Stomach smooth muscle (tissue), 2 donors: Measurements from ENCODE around the gene CSH1.

Source experiments
- H3K27ac ChIP-seq: one replicate; pipeline ENCODE4 v1.7.0; 2013; ENCODE audit warnings: mild to moderate bottlenecking, low read length, inconsistent platforms
- H3K27me3 ChIP-seq, 2 donors: one replicate each; pipeline ENCODE4 v1.7.0; 2013; ENCODE audit warnings: low read length in 2 of 2; ENCODE audit not compliant: insufficient read depth in 2 of 2, control insufficient read depth in 1 of 2
- H3K36me3 ChIP-seq, 2 donors: one replicate each; pipeline ENCODE4 v1.7.0; 2013; ENCODE audit warnings: low read length in 2 of 2; ENCODE audit not compliant: control insufficient read depth in 2 of 2, insufficient read depth in 2 of 2
- H3K4me1 ChIP-seq: one replicate; pipeline ENCODE4 v1.7.0; 2013; ENCODE audit warnings: low read length; ENCODE audit not compliant: control insufficient read depth, insufficient read depth
- H3K4me3 ChIP-seq, 2 donors: one replicate each; pipeline ENCODE4 v1.7.0; 2013; ENCODE audit warnings: low read length in 2 of 2
- H3K9ac ChIP-seq, 2 donors: one replicate each; pipeline ENCODE4 v1.7.0; 2013; ENCODE audit warnings: low read length in 2 of 2, mild to moderate bottlenecking in 1 of 2
- H3K9me3 ChIP-seq, 2 donors: one replicate each; pipeline ENCODE4 v1.7.0; 2013; ENCODE audit warnings: low read length in 2 of 2; ENCODE audit not compliant: control insufficient read depth in 2 of 2
- donor health status: healthy.
- donor health status: Pancreatic carcinoma.

CSH1 gene

DNA sequence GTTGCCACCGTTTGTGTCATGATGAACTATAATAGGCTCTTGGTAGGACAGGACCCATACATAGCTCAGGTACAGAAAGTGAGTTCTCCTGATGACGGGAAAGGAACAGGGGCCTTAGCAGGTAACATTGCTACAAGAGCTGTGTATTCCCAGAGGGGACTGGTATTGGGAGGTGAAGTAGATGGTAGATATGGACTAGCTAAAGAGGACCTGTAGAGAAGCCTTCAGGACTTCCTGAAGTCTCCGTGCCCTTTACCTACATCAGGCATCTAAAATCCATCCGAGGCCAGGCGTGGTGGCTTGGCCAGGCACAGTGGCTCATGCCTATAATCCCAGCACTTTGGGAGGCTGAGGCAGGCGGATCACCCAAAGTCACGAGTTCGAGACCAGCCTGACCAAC is 41.2 kb downstream of the CSH1 start:
- Histone ChIP-seq H3K4me1 (no peaks in the 10 kb centered on the region), H3K9me3 (no peaks in the 10 kb centered on the region), H3K36me3 (no peaks in the 10 kb centered on the region), H3K4me3 (no peak overlapping the region), H3K27me3 (peaks cover 0 to 4% of the 10 kb centered on the region in 2 donors), H3K27ac (no peak overlapping the region), H3K9ac (no peak overlapping the region)

GRCh38 chr17:63854709-63855108 is 41.7 kb downstream of the CSH1 start:
- no peaks in the 10 kb centered on the region for H3K9me3 ChIP-seq
- H3K9ac ChIP-seq: no peak overlapping the region
- H3K36me3 ChIP-seq: no peaks in the 10 kb centered on the region
- no peaks in the 10 kb centered on the region for H3K4me1 ChIP-seq
- no peak overlapping the region for H3K27ac ChIP-seq
- peaks cover 0 to 3% of the 10 kb centered on the region in 2 donors for H3K27me3 ChIP-seq
- no peak overlapping the region for H3K4me3 ChIP-seq

GRCh38 chr17:63853260-63853659 is 43.1 kb downstream of the CSH1 start:
- Histone ChIP-seq H3K4me3 (no peak overlapping the region), H3K36me3 (no peaks in the 10 kb centered on the region), H3K27me3 (no peaks in the 10 kb centered on the region), H3K9ac (no peak overlapping the region), H3K27ac (no peak overlapping the region), H3K9me3 (no peaks in the 10 kb centered on the region), H3K4me1 (peaks cover 10% of the 10 kb centered on the region)

- no peaks in the 10 kb centered on the region for H3K36me3 ChIP-seq
- no peaks in the 10 kb centered on the region for H3K9me3 ChIP-seq
- H3K4me1 ChIP-seq: peaks cover 12% of the 10 kb centered on the region
- H3K4me3 ChIP-seq: no peak overlapping the region
- no peaks in the 10 kb centered on the region for H3K27me3 ChIP-seq
- H3K9ac ChIP-seq: no peak overlapping the region
- H3K27ac ChIP-seq: no peak overlapping the region
These were observed 46.0 kb downstream of the CSH1 start for GRCh38 chr17:63850401-63850800.

GRCh38 chr17:63848834-63849689 is 47.3 kb downstream of the CSH1 start:
- peaks cover 12% of the 10 kb centered on the region for H3K4me1 ChIP-seq
- H3K4me3 ChIP-seq: peak overlapping the region; percentile 45 to 68
- H3K27ac ChIP-seq: peak overlapping the region; percentile 24

DNA sequence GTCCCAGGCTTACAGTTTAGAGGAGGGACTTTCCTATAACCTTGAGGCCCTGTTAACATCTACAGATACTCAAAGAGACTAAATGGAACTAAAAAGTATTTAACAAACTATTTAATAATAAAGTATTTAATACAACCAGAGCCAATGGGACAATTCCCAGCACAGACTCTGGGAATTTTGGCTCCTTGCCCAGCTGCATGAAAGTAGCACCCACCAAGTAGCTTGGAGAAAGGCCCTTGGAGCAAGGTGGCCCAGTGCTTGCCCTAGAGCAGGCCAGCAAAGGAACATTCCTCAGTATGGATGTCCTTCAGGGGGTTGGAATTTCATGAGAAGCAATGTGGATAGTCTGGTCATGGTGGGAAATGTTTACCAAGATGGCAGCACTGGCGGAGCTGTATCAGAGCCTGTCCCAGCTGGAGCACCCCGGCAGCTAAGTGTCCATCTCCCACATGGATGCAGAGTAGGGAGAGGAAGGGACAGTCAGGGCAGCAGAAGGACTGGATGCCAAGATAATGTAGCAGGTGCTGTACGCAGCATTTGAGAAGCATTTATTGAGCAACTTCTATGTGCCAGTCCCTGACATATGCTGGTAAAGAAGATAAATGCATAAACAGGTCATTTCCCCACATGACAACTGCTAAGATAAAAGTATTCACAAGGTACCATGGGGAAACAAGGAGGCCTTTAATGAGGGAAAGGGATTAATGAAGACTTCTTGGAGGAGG is 48.7 kb downstream of the CSH1 start:
- Histone ChIP-seq H3K27ac (no peak overlapping the region), H3K4me3 (no peak overlapping the region), H3K9me3 (no peaks in the 10 kb centered on the region), H3K36me3 (no peaks in the 10 kb centered on the region), H3K4me1 (peaks cover 17% of the 10 kb centered on the region), H3K27me3 (no peaks in the 10 kb centered on the region), H3K9ac (no peak overlapping the region)

More at GRCh38 chr17:63848834-63849689, 47.3 kb downstream of the CSH1 start:
- H3K9me3 ChIP-seq: no peaks in the 10 kb centered on the region
- H3K36me3 ChIP-seq: no peaks in the 10 kb centered on the region
- H3K27me3 ChIP-seq: no peaks in the 10 kb centered on the region
- H3K9ac ChIP-seq: peak overlapping the region; percentile 49 to 73

GRCh38 chr17:63845509-63845908 is 50.9 kb downstream of the CSH1 start:
- no peaks in the 10 kb centered on the region for H3K27me3 ChIP-seq
- H3K27ac ChIP-seq: no peak overlapping the region
- H3K9me3 ChIP-seq: no peaks in the 10 kb centered on the region
- H3K4me3 ChIP-seq: no peak overlapping the region
- peaks cover 33% of the 10 kb centered on the region for H3K4me1 ChIP-seq
- H3K36me3 ChIP-seq: no peaks in the 10 kb centered on the region
- H3K9ac ChIP-seq: no peak overlapping the region
